ENCODE measurements around the gene PAK5.

- TF ChIP-seq POLR2A (IDR thresholded peaks at IDR 0.05) (no peak), EP300 (IDR thresholded peaks at IDR 0.05) (no peak)
Observed at GRCh38 chr20:9809271-9809670, 29.6 kb downstream of the PAK5 start.
